Astrocyte (in vitro differentiated cells and primary cell): ENCODE data around the gene TRPM3.

Experiments
- EZH2 ChIP-seq: IDR thresholded peaks from 2 replicates; pipeline ENCODE4 v1.6.1; 2012; ENCODE audit warnings: mild to moderate bottlenecking, low read length, inconsistent platforms; ENCODE audit not compliant: insufficient read depth
- TF ChIP-seq, protein P1 (sequence below): IDR thresholded peaks from 2 replicates; pipeline ENCODE4 v1.5.1; 2011; ENCODE audit warnings: low read depth, mild to moderate bottlenecking, inconsistent platforms, low read length, moderate library complexity; ENCODE audit not compliant: insufficient read depth

- TF ChIP-seq, protein P1, sequence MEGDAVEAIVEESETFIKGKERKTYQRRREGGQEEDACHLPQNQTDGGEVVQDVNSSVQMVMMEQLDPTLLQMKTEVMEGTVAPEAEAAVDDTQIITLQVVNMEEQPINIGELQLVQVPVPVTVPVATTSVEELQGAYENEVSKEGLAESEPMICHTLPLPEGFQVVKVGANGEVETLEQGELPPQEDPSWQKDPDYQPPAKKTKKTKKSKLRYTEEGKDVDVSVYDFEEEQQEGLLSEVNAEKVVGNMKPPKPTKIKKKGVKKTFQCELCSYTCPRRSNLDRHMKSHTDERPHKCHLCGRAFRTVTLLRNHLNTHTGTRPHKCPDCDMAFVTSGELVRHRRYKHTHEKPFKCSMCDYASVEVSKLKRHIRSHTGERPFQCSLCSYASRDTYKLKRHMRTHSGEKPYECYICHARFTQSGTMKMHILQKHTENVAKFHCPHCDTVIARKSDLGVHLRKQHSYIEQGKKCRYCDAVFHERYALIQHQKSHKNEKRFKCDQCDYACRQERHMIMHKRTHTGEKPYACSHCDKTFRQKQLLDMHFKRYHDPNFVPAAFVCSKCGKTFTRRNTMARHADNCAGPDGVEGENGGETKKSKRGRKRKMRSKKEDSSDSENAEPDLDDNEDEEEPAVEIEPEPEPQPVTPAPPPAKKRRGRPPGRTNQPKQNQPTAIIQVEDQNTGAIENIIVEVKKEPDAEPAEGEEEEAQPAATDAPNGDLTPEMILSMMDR, result no peak
- TF ChIP-seq EZH2, result no peak
These were observed 137.6 kb downstream of the TRPM3 start for GRCh38 chr9:70983723-70984295.
